GM12878 (cell line): ENCODE measurements around the gene OTOGL. TPM values are rescaled to one million over a fixed set of nuclear protein-coding genes. Genes with fewer than 3 reads are reported as not detected.

Experiments
- ATAC-seq: fragments of 200-7000 bp; cut with Tn5 transposase; 3 replicates; pipeline ENCODE4 v1.9.1; 2020; ENCODE audit warnings: mild to moderate bottlenecking, moderate library complexity
- BruUV-seq: library from RNA; stranded (reverse); fragments of 400-500 nt; replicated peaks from 2 replicates; lab custom pipeline; 2021; lab: Mats Ljungman, UMichigan
- CTCF ChIA-PET: fragments of 300-600 bp; sonication (Branson Sonifier 250); formaldehyde crosslinking; extraction: SDS; loops from one replicate; lab custom pipeline; 2021; ENCODE audit warnings: inconsistent platforms; lab: Yijun Ruan, JAX
- POLR2A ChIA-PET: fragments of 350-600 bp; formaldehyde crosslinking; extraction: SDS; loops from one replicate; lab custom pipeline; 2021; ENCODE audit warnings: inconsistent platforms; lab: Charles Lee
- RAD21 ChIA-PET: fragments of 300-600 bp; sonication (Branson Sonifier 250); formaldehyde crosslinking; loops from one replicate; lab custom pipeline; 2023; ENCODE audit warnings: antibody characterized with exemption; ENCODE audit not compliant: unreplicated experiment; lab: Charles Lee
- SMC1A ChIA-PET: fragments of 300-600 bp; sonication (Branson Sonifier 250); formaldehyde crosslinking; loops from one replicate; lab custom pipeline; 2023; ENCODE audit not compliant: unreplicated experiment, uncharacterized antibody; lab: Charles Lee
- DNase-seq: peaks from one replicate; pipeline ENCODE4 v3.0.0-alpha.2; 2011; ENCODE audit warnings: low read depth, low spot score
- FAIRE-seq: peaks from 3 replicates; lab custom pipeline; 2011; peaks lifted over from hg19 to GRCh38; lab: Jason Lieb, UNC
- H2AFZ ChIP-seq: 2 replicates; pipeline ENCODE4 v1.6.0; 2011; ENCODE audit warnings: low read depth, low read length, control low read depth; ENCODE audit not compliant: control insufficient read depth
- H3K27ac ChIP-seq: 2 replicates; pipeline ENCODE4 v1.5.1; 2011; ENCODE audit warnings: control low read depth; ENCODE audit not compliant: control insufficient read depth, insufficient read depth
- H3K27me3 ChIP-seq, 2 experiments: replicated peaks in 1 of 2; 2 replicates each; pipeline versions ENCODE4 v1.6.0 to v1.6.1; 2011; ENCODE audit warnings: low read length in 1 of 2; ENCODE audit not compliant: control insufficient read depth in 2 of 2, insufficient read depth in 2 of 2
- H3K36me3 ChIP-seq, 2 experiments: 2 replicates each; pipeline ENCODE4 v1.5.1; 2011; ENCODE audit warnings: low read length in 1 of 2; ENCODE audit not compliant: control insufficient read depth in 2 of 2, insufficient read depth in 2 of 2
- H3K4me1 ChIP-seq: 2 replicates; pipeline ENCODE4 v1.6.1; 2011; ENCODE audit warnings: mild to moderate bottlenecking, low read length, moderate library complexity, mixed read lengths; ENCODE audit not compliant: control insufficient read depth, insufficient read depth
- H3K4me2 ChIP-seq: 2 replicates; pipeline ENCODE4 v1.6.0; 2011; ENCODE audit warnings: control low read depth; ENCODE audit not compliant: control insufficient read depth, insufficient read depth
- H3K4me3 ChIP-seq: fragments of 200-600 bp; sonication (generic); 2 replicates; pipeline ENCODE4 v1.5.1; 2016
- H3K79me2 ChIP-seq: 2 replicates; pipeline ENCODE4 v1.6.0; 2011; ENCODE audit warnings: low read length; ENCODE audit not compliant: control insufficient read depth, insufficient read depth
- H3K9ac ChIP-seq: 2 replicates; pipeline ENCODE4 v1.8.0; 2011; ENCODE audit warnings: low read length, control low read depth, mixed read lengths; ENCODE audit not compliant: control insufficient read depth, insufficient read depth
- H3K9me3 ChIP-seq: replicated peaks from 3 replicates; pipeline ENCODE4 v1.5.1; 2011; ENCODE audit warnings: mild to moderate bottlenecking, low read length; ENCODE audit not compliant: control insufficient read depth, insufficient read depth
- H4K20me1 ChIP-seq: 2 replicates; pipeline ENCODE4 v1.6.0; 2011; ENCODE audit not compliant: control insufficient read depth, insufficient read depth
- FOS ChIP-seq: IDR thresholded peaks from 3 replicates; pipeline ENCODE4 v1.6.1; 2011; ENCODE audit warnings: borderline replicate concordance; ENCODE audit not compliant: insufficient read length; ENCODE audit errors: extremely low read depth
- GATAD2B ChIP-seq: fragments of 450-650 bp; conservative IDR thresholded peaks from 2 replicates; pipeline ENCODE4 v1.6.1; 2017; ENCODE audit warnings: low read depth, mild to moderate bottlenecking, moderate library complexity
- KLF5 ChIP-seq: fragments of 450-650 bp; IDR thresholded peaks from 2 replicates; pipeline ENCODE4 v1.6.1; 2014; ENCODE audit warnings: mild to moderate bottlenecking; ENCODE audit not compliant: partially characterized antibody
- LARP7 ChIP-seq: fragments of 450-650 bp; IDR thresholded peaks from 2 replicates; pipeline ENCODE4 v1.6.1; 2017; ENCODE audit warnings: mild to moderate bottlenecking
- MTA2 ChIP-seq: fragments of 450-650 bp; IDR thresholded peaks from 2 replicates; pipeline ENCODE4 v1.6.1; 2016; ENCODE audit warnings: low read depth, mild to moderate bottlenecking, moderate library complexity
- NFXL1 ChIP-seq: fragments of 450-650 bp; IDR thresholded peaks from 2 replicates; pipeline ENCODE4 v1.6.1; 2017; ENCODE audit warnings: antibody characterized with exemption, mild to moderate bottlenecking, borderline replicate concordance
- PAX5 ChIP-seq: IDR thresholded peaks from 2 replicates; pipeline ENCODE4 v1.6.1; 2011; ENCODE audit warnings: low read depth, low read length, borderline replicate concordance
- RBBP5 ChIP-seq: fragments of 200-600 bp; sonication (generic); conservative IDR thresholded peaks from 2 replicates; pipeline ENCODE4 v1.6.1; 2016
- SMAD5 ChIP-seq: IDR thresholded peaks from 2 replicates; pipeline ENCODE4 v1.6.1; 2016; ENCODE audit warnings: antibody characterized with exemption, low read depth
- SUZ12 ChIP-seq: fragments of 200-600 bp; sonication (generic); IDR thresholded peaks from one replicate; pipeline ENCODE4 v1.6.1; 2018; ENCODE audit warnings: antibody characterized with exemption, mild to moderate bottlenecking; ENCODE audit not compliant: unreplicated experiment
- TCF3 ChIP-seq: IDR thresholded peaks from 2 replicates; pipeline ENCODE4 v1.6.1; 2012; ENCODE audit warnings: low read depth, mild to moderate bottlenecking, low read length, borderline replicate concordance; ENCODE audit not compliant: insufficient read depth
- ZNF622 ChIP-seq: fragments of 450-650 bp; IDR thresholded peaks from 2 replicates; pipeline ENCODE4 v1.6.1; 2017; ENCODE audit warnings: mild to moderate bottlenecking, inconsistent platforms
- in situ Hi-C: fragments of 300-500 bp; cut with MboI; formaldehyde crosslinking; loops from 9 replicates; pipeline ENCODE4 v1.14.3; 2018; ENCODE audit warnings: mixed read lengths
- intact Hi-C: fragments of 100-400 bp; cut with micrococcal nuclease; formaldehyde crosslinking; loops from one replicate; pipeline ENCODE4 v1.14.2; 2022; ENCODE audit not compliant: unreplicated experiment
- polyA plus RNA-seq, 11 experiments: library from polyadenylated mRNA; depleted of rRNA in 4 of 11; unstranded in 6 of 11; stranded (reverse) in 5 of 11; fragments of >200 nt; fragmentation: Nextera tagmentation in 4 of 11; fragmentation: Illumina TruSeq in 1 of 11; extraction: Ambion mirVana in 4 of 11; extraction: Trizol in 1 of 11; gene quantifications; 1 replicate in 1 of 11; 2 replicates in 10 of 11; pipeline versions ENCODE4 v1.2.1 to v1.2.3, GENCODE V29; 2011 to 2016; ENCODE audit warnings: inconsistent platforms in 2 of 11, missing spikeins in 2 of 11, low read depth in 1 of 11
- total RNA-seq, 4 experiments: library from RNA; depleted of rRNA in 3 of 4; stranded (reverse); fragments of >200 nt in 3 of 4; fragmentation: Illumina TruSeq in 1 of 4; extraction: Trizol in 1 of 4; gene quantifications; 2 replicates each; pipeline versions ENCODE4 v1.2.1 to v1.2.3, GENCODE V29; 2013 to 2021

The OTOGL gene
- total and polyA plus RNA-seq, 10 of the 15 experiments (the other 5 are each of a cell fraction or from before 2014, with no cell fraction given): 0.04 to 3.7 (median 0.27) TPM

DNA sequence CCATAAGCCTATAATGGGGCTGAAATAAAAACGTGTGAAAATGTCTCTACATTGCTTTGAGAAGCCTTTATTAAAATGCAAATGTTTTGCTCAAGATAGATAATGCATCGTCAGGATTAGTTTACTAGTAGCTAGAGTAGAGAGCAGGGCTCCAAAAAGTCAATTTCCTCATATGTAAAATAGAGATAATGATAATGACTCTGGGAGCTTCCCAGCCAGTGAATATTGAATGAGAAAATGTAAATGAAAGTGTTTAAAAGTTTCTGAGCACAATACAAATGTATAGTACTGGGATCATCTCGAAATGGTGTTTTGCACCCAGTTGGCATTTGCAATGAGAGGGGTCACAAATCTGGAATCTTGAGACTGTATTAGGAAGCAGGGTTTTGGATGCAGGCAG lies 135.3 kb downstream of the OTOGL start (continued):
- TF ChIP-seq KLF5: no peak
- TF ChIP-seq, all 136 proteins: peak for 0

DNA sequence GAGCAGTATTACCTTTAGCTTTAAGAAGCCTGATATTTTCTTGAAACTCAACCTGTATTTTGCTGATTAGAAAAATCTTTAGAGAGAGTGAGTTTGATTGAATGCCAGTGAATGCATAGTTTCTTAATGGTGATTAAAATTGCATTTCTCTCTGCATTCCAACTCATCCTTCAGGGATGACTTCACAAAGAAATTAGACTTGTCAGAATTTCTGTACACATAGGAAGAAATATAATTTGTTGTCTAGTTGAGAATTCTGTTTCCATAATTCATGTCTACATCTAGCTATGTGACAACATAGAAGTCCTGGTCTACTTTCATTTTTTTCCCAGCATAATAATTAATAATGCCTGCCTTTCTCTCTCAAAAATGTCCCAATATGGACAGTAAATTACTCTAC lies 136.6 kb downstream of the OTOGL start:
- ATAC-seq: no peak

DNA sequence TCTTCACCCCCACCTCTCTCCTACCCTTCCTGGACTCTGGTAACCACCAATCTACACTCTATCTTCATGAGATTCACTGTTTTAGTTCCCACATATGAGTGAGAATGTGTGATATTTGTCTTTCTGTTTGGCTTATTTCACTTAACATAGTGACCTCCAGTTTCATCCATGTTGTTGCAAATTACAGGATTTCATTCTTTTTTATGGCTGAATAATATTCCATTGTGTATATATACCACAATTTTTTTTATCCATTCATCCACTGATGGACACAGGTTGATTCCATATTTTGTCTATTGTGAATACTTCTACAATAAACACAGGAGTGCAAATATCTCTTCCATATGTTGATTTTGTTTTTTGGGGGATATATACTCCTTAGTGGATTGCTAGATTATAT lies 140.5 kb downstream of the OTOGL start:
- in situ Hi-C loops: no loop called here
- FAIRE-seq (no peak), ATAC-seq (no peak)

More for the DNA sequence above, 136.6 kb downstream of the OTOGL start:
- CTCF ChIA-PET: interaction anchor here (1.7 kb wide), 1 partner anchor 16 kb away, joined by 3 read pairs; no protein-coding TSS in a partner anchor
- in situ Hi-C loops: no loop called here
- Histone ChIP-seq H3K4me3 (no peak overlapping the region), H3K4me2 (no peak overlapping the region), H2AFZ (no peak overlapping the region), H3K27me3 (no peaks in the 10 kb centered on the region), H4K20me1 (no peaks in the 10 kb centered on the region), H3K27ac (no peak overlapping the region), H3K4me1 (no peaks in the 10 kb centered on the region), H3K79me2 (no peaks in the 10 kb centered on the region), H3K9ac (no peak overlapping the region), H3K36me3 (no peaks in the 10 kb centered on the region), H3K9me3 (no peaks in the 10 kb centered on the region)
- FAIRE-seq (no peak), DNase-seq (no peak)
- SMC1A ChIA-PET: interaction anchor here (1.1 to 1.4 kb wide), 2 partner anchors 30 to 35 kb away, joined by 3 to 4 read pairs; no protein-coding TSS in a partner anchor
- intact Hi-C loops: no loop called here
- no peak for TF ChIP-seq ZNF622
- TF ChIP-seq SUZ12: no peak
- TF ChIP-seq RBBP5: no peak
- TF ChIP-seq PAX5: no peak
- no peak for TF ChIP-seq SMAD5
- no peak for TF ChIP-seq TCF3
- no peak for TF ChIP-seq NFXL1
- no peak for TF ChIP-seq LARP7
- no peak for TF ChIP-seq MTA2
- BruUV-seq: no TSS peak
- RAD21 ChIA-PET: no interaction called here
- POLR2A ChIA-PET: no interaction called here

More for the DNA sequence above, 140.5 kb downstream of the OTOGL start:
- H3K79me2 ChIP-seq: no peaks in the 10 kb centered on the region
- no peaks in the 10 kb centered on the region for H3K9me3 ChIP-seq
- H3K4me1 ChIP-seq: no peaks in the 10 kb centered on the region
- H2AFZ ChIP-seq: no peak overlapping the region
- POLR2A ChIA-PET: no interaction called here
- no peaks in the 10 kb centered on the region for H3K27me3 ChIP-seq
- SMC1A ChIA-PET: no interaction called here
- H3K4me2 ChIP-seq: no peak overlapping the region
- RAD21 ChIA-PET: no interaction called here
- DNase-seq: no peak
- no peak overlapping the region for H3K27ac ChIP-seq
- H3K36me3 ChIP-seq: no peaks in the 10 kb centered on the region
- TF ChIP-seq FOS (no peak), GATAD2B (no peak)
- CTCF ChIA-PET: interaction anchor here (0.7 kb wide), 1 partner anchor 27 kb away, joined by 3 read pairs; no protein-coding TSS in a partner anchor
- no peak overlapping the region for H3K4me3 ChIP-seq
- H3K9ac ChIP-seq: no peak overlapping the region
- intact Hi-C loops: no loop called here
- H4K20me1 ChIP-seq: no peaks in the 10 kb centered on the region
- no TSS peak for BruUV-seq
